GM12865 (cell line): ENCODE data around the gene CDADC1.

Experiments
- DNase-seq: peaks from one replicate; pipeline ENCODE4 v3.0.0; 2010; ENCODE audit warnings: low read depth
- H3K4me3 ChIP-seq: 2 replicates; pipeline ENCODE4 v1.5.1; 2011; ENCODE audit warnings: mild to moderate bottlenecking, low read depth, low read length, control low read depth
- TF ChIP-seq, protein P1 (sequence below): IDR thresholded peaks from 2 replicates; pipeline ENCODE4 v1.5.1; 2011; ENCODE audit warnings: low read length, control low read depth, low read depth, inconsistent platforms; ENCODE audit not compliant: insufficient read depth; ENCODE audit errors: missing control alignments

CDADC1 gene

DNA sequence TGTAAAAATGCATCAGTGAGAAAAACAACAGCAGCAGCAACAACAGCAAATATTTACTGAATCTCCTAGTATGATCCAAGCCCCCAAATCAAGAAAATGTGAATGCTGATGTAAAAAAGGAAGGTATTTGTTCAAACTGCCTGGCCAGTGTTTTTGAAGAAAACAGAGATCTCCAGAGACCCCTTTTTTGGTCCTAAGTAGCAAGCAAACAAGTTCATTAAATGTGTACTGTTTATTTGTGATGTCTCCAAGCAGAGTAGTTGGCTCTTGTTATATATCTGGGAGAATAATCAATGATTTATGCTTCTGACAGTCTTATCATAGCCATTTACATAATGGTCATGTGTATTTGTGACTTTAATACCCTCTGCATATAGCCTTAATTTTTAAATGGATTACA, 50.7 kb downstream of the CDADC1 start:
- DNase-seq, result no peak

DNA sequence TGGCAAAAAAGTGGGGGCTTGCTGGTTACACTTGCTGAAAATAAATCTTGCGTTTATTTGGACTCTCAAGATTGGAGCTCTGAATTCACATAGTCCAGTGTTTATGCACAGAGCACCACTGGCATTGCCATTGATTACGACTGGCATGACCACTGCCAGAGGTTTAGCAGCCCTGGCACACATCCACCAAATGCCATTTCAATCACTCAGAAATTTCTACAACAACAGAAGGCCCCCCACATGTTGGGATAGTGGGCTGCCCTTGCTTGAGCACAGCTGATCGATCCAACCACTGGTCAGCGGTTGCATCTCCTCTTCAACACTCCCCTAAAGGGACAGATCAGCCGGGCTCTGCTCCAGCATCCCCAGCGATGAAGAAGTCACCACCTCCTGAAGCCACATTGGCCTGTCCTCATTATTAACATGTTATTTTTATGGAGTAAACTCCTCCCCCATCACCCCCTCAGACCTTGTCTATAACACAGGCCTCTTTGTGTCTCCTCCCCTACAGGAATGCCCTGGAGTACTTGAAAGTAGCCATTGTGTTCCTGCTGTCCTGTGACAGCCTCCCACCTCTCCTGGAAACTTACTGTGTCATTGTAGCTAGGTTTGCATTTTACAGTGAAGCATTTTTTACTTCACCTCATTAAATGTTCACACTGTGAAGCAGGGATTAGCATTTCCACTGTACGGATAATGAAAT, 51.3 kb downstream of the CDADC1 start:
- H3K4me3 ChIP-seq, result no peak overlapping the region
- TF ChIP-seq, protein P1, sequence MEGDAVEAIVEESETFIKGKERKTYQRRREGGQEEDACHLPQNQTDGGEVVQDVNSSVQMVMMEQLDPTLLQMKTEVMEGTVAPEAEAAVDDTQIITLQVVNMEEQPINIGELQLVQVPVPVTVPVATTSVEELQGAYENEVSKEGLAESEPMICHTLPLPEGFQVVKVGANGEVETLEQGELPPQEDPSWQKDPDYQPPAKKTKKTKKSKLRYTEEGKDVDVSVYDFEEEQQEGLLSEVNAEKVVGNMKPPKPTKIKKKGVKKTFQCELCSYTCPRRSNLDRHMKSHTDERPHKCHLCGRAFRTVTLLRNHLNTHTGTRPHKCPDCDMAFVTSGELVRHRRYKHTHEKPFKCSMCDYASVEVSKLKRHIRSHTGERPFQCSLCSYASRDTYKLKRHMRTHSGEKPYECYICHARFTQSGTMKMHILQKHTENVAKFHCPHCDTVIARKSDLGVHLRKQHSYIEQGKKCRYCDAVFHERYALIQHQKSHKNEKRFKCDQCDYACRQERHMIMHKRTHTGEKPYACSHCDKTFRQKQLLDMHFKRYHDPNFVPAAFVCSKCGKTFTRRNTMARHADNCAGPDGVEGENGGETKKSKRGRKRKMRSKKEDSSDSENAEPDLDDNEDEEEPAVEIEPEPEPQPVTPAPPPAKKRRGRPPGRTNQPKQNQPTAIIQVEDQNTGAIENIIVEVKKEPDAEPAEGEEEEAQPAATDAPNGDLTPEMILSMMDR, result no peak
- no peak for DNase-seq

More for the DNA sequence above, 50.7 kb downstream of the CDADC1 start:
- TF ChIP-seq, protein P1, result no peak
- H3K4me3 ChIP-seq, result no peak overlapping the region

- no peak for DNase-seq
- no peak overlapping the region for H3K4me3 ChIP-seq
- TF ChIP-seq, protein P1, result no peak
Observed at GRCh38 chr13:49300276-49300675, 52.6 kb downstream of the CDADC1 start.

GRCh38 chr13:49300739-49301589, 53.2 kb downstream of the CDADC1 start:
- no peak overlapping the region; the same call in 1 of the 2 replicates for H3K4me3 ChIP-seq
- TF ChIP-seq, protein P1, result peak; percentile 85
- peak; percentile 85 for DNase-seq

GRCh38 chr13:49302222-49302621, 54.5 kb downstream of the CDADC1 start:
- DNase-seq, result no peak
- no peak overlapping the region for H3K4me3 ChIP-seq
- TF ChIP-seq, protein P1, result no peak

DNA sequence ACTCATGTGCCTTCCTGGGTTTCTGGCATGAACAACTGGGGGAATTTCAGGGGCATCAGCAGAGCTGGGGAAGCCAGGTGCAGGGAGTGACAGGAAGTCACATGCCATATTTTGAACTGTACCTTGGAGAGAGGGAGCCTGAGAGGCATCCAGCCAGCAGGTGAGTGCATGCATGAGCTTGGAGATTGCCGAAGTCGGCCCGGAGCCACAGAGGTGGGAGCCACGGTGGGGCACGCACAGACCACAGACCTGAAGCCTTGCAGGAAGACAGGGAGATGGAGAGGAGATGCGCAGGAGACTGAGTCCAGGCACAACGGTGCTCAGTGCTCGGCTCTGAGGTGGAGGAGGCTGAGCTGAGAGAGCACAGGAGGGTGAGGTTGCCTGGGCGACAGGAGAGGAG, 55.1 kb downstream of the CDADC1 start:
- no peak for DNase-seq
- TF ChIP-seq, protein P1, result no peak

More for the DNA sequence above, 55.1 kb downstream of the CDADC1 start:
- H3K4me3 ChIP-seq, result no peak overlapping the region
